RWPE1 (cell line): ENCODE data around the gene LRRC31.

Experiments used
- CTCF ChIA-PET: fragments of 350-600 bp; sonication (Branson Sonifier 250); formaldehyde crosslinking; extraction: SDS; loops from one replicate; lab custom pipeline; 2021; lab: Yijun Ruan, JAX
- POLR2A ChIA-PET: fragments of 400-600 bp; formaldehyde crosslinking; extraction: SDS; loops from one replicate; lab custom pipeline; 2020; ENCODE audit warnings: antibody characterized with exemption; ENCODE audit not compliant: low non-redundant PET; lab: Yijun Ruan, JAX
- DNase-seq: peaks from one replicate; pipeline ENCODE4 v3.0.0; 2012; ENCODE audit warnings: low spot score
- H3K27ac ChIP-seq: fragments of 450-650 bp; 2 replicates; pipeline ENCODE4 v1.5.1; 2017
- TF ChIP-seq, protein P1 (sequence below): fragments of 450-650 bp; conservative IDR thresholded peaks from 2 replicates; pipeline ENCODE4 v1.5.1; 2017; ENCODE audit warnings: low read depth, mild to moderate bottlenecking

Gene LRRC31

DNA sequence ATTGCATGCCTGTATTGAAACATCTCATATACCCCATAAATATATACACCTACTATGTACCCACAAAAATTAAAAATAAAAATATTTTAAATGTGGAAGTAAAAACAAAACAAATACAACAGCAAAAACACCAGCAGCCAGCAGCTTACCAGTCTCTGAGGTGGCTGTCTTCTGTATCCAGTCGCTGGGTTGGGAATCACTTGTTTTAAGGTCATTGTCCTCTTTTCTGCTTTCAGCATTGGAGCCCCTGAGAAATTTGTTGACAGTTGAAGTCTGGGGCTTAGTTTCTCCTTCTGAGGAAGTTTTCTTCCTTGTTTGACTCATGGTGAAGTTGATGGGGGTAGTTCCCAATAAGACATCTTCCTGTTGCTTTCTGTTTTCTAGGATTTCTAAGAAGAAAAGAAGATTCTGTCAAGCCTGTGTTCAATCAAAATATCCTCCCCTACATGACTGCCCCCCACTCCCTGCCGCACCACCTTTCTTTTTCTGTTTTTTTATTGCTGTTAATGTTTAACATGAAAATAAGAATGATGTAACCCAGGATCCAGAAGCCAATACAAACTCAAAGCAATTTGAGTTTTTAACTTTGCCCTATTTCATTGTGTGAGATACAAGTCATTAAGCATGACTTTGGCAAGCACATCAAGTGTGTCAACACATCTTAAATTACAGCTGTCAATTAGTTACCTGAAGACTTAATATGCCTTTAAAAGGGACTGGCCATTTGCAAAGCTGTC lies at the start of gene LRRC31:
TSS of gene LRRC31 (minus strand) at position 452 of the 737 bp plus-strand sequence. CDS start at position 324, 128 bp downstream.
- ChIA-PET POLR2A (no interaction called here), CTCF (interaction anchor here (0.6 to 0.7 kb wide), 2 partner anchors 21 kb away, joined by 3 read pairs; no protein-coding TSS in a partner anchor)
- TF ChIP-seq, protein P1, sequence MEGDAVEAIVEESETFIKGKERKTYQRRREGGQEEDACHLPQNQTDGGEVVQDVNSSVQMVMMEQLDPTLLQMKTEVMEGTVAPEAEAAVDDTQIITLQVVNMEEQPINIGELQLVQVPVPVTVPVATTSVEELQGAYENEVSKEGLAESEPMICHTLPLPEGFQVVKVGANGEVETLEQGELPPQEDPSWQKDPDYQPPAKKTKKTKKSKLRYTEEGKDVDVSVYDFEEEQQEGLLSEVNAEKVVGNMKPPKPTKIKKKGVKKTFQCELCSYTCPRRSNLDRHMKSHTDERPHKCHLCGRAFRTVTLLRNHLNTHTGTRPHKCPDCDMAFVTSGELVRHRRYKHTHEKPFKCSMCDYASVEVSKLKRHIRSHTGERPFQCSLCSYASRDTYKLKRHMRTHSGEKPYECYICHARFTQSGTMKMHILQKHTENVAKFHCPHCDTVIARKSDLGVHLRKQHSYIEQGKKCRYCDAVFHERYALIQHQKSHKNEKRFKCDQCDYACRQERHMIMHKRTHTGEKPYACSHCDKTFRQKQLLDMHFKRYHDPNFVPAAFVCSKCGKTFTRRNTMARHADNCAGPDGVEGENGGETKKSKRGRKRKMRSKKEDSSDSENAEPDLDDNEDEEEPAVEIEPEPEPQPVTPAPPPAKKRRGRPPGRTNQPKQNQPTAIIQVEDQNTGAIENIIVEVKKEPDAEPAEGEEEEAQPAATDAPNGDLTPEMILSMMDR = no peak
- no peak for DNase-seq
- no peak within 1 kb of the TSS for H3K27ac ChIP-seq

DNA sequence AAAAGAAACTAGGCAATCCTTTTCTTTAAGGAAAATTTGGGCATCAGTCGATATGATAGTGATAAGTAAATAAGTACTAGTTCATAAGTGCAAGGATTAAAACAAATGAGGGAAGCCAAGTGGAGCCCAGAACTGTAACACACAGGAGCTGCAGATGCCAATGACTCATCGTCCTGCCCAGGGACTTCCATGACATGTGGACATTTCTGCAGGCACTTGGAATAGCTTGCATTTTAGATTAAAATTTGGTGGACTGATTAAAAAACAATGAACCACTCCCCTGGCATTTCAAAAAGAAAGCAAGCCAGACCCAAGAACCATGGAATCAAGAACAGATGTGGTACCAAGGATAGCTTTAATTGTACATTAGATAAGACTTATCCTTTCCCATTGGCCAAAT lies 44.6 kb upstream of the LRRC31 start:
- POLR2A ChIA-PET = no interaction called here
- CTCF ChIA-PET = interaction anchor here (0.5 to 0.7 kb wide), 2 partner anchors 8 to 356 kb away, joined by 3 to 4 read pairs; no protein-coding TSS in a partner anchor
- DNase-seq = no peak
- TF ChIP-seq, protein P1 = no peak
- no peak overlapping the region for H3K27ac ChIP-seq

DNA sequence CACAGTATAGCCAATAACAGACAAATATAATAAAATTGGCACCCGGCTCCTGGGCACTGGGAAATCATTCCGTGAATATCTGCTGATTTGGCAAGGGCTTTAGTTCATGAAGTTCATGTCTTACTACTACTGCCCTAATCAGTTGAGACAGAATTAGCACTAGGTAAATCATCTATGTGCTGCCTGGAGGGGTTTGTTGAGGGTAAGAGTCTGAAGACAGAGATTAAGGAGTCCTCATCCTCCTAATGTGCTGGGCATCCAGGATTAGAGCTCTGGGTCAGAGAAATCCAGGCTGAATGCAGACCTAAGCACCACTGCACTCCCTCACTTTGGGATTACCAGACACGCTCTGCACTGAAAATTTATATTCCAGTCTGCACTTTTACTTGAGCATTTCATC lies 43.6 kb upstream of the LRRC31 start:
- DNase-seq = no peak
- CTCF ChIA-PET = no interaction called here
- POLR2A ChIA-PET = no interaction called here
- no peak overlapping the region for H3K27ac ChIP-seq
- TF ChIP-seq, protein P1 = no peak

DNA sequence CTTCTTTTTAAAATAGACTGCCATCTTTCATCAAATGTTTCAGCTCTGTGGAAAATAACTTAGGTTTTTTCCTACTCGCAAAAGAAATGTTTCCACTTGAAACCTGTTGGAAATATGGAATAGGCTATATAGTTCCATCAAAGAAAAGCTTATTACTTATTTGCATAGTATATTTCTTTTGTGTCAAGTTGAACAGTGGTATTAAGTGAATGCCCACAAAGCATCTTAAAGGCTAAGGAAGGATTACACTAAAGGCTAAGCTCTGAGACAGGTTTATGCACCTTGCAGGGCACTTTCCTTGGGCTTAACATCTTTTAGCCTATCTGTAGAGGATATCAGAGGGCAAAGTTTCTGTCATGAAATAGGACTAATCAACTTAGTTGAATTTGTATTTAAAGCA lies 41.5 kb upstream of the LRRC31 start, which contains the start of gene SAMD7:
TSS of gene SAMD7 (plus strand) at position 301 of the 400 bp plus-strand sequence. CDS start 7,927 bp downstream, outside the sequence.
- H3K27ac ChIP-seq = no peak within 1 kb of the TSS
- TF ChIP-seq, protein P1 = no peak
- ChIA-PET CTCF (interaction anchor here (0.6 kb wide), 1 partner anchor 124 kb away, joined by 4 read pairs; no protein-coding TSS in a partner anchor), POLR2A (no interaction called here)
- no peak for DNase-seq

DNA sequence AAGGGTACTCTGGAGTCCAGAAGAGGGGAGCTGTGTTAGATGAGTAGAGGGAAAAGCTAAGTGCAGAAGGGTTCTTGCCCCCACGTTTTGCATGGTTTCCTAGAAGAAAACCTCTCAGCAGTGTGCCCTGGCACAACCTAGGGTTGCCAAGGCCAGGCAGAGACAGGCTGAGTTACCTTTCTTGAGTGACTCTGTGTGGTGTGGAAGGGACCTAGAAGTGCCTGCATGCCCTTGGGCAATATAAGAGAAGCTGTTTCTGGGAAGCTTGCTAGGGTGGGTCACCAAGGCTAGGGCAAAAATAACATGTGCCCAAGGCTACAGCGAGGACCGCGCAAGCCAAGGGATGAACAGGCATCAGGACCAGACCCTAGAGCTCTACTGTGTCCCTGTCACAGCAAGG lies 38.2 kb upstream of the LRRC31 start:
- DNase-seq = no peak
- no peak overlapping the region for H3K27ac ChIP-seq
- TF ChIP-seq, protein P1 = no peak
- CTCF ChIA-PET = no interaction called here
- POLR2A ChIA-PET = no interaction called here

DNA sequence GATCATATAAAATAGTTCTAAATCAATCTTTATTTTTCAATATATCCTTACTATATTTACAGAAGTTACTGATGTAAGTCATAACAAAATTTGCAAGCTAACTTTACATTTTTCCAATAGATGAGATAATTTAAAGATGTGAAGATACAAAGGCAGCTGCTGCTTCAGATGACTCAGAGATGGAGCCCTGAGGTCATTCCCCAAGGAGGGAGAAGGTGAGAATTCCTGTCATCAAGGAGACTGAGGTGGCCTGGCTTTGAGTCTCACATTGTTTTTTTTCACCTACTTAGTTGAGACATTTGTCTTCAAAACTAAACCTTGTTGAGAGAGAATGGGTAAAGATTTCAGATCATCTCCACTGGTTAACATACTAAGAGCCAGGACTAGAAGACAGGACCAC lies 37.7 kb upstream of the LRRC31 start:
- POLR2A ChIA-PET = no interaction called here
- TF ChIP-seq, protein P1 = no peak
- no peak for DNase-seq
- CTCF ChIA-PET = no interaction called here
- H3K27ac ChIP-seq = no peak overlapping the region
